A549 (cell line): Measurements from ENCODE around the gene SLC25A26. TPM values are rescaled to one million over a fixed set of nuclear protein-coding genes. Genes with fewer than 3 reads are reported as not detected.
"Not testable (repeated sequence)": the region's sequence is repeated elsewhere in the genome, so short reads cannot be mapped to it uniquely, and the experiment has no call there.

Experiments
- ATAC-seq, 2 experiments: fragments of 200-7000 bp in 1 of 2; fragments of >200 bp in 1 of 2; cut with Nextera tagmentation in 1 of 2; cut with Tn5 transposase in 1 of 2; 3 replicates each; pipeline versions ENCODE4 v1.8.0 to v1.9.1; 2018 to 2020; ENCODE audit warnings: mild to moderate bottlenecking in 1 of 2, moderate library complexity in 1 of 2
- CTCF ChIA-PET: fragments of 300-600 bp; sonication (Branson Sonifier 250); formaldehyde crosslinking; extraction: SDS; loops from one replicate; lab custom pipeline; 2021; ENCODE audit warnings: antibody characterized with exemption, inconsistent platforms; lab: Yijun Ruan, JAX
- POLR2A ChIA-PET: fragments of 350-600 bp; formaldehyde crosslinking; extraction: SDS; loops from one replicate; lab custom pipeline; 2021; ENCODE audit warnings: antibody characterized with exemption, inconsistent platforms; lab: Yijun Ruan, JAX
- DNase-seq, 2 experiments: peaks; one replicate each; pipeline versions ENCODE4 v3.0.0 to v3.0.0-alpha.2; 2011 to 2016; ENCODE audit warnings: low read depth in 1 of 2, low spot score in 1 of 2
- FAIRE-seq: peaks from 2 replicates; lab custom pipeline; 2011; peaks lifted over from hg19 to GRCh38; lab: Jason Lieb, UNC
- H3K27ac ChIP-seq, 2 experiments: fragments of >200 bp; sonication (Bioruptor Twin); formaldehyde crosslinking; 3 replicates each; pipeline ENCODE4 v1.5.1; 2016 to 2017
- H3K4me1 ChIP-seq: fragments of >200 bp; sonication (Bioruptor Twin); formaldehyde crosslinking; 3 replicates; pipeline ENCODE4 v1.6.1; 2016
- H3K4me2 ChIP-seq: fragments of >200 bp; sonication (Bioruptor Twin); formaldehyde crosslinking; 3 replicates; pipeline ENCODE4 v1.6.1; 2016
- H3K4me3 ChIP-seq: fragments of >200 bp; sonication (Bioruptor Twin); formaldehyde crosslinking; 3 replicates; pipeline ENCODE4 v1.5.1; 2016
- H3K9me3 ChIP-seq: fragments of >200 bp; sonication (Bioruptor Twin); formaldehyde crosslinking; 3 replicates; pipeline ENCODE4 v1.6.1; 2016
- CBX2 ChIP-seq: fragments of 200-600 bp; sonication (generic); IDR thresholded peaks from 2 replicates; pipeline ENCODE4 v1.6.1; 2016; ENCODE audit warnings: low read depth, mild to moderate bottlenecking, borderline replicate concordance
- CBX8 ChIP-seq: fragments of 200-600 bp; sonication (generic); IDR thresholded peaks from 2 replicates; pipeline ENCODE4 v1.6.1; 2016
- CEBPB ChIP-seq, 2 experiments: fragments of >200 bp in 1 of 2; sonication (Bioruptor Twin) in 1 of 2; formaldehyde crosslinking in 1 of 2; IDR thresholded peaks; 2 replicates each; pipeline ENCODE4 v1.6.1; 2012 to 2016
- CHD2 ChIP-seq: fragments of 150-350 bp; IDR thresholded peaks from 2 replicates; pipeline ENCODE4 v1.6.1; 2014; ENCODE audit warnings: low read length; ENCODE audit not compliant: partially characterized antibody
- CTCF ChIP-seq: fragments of >200 bp; sonication (Bioruptor Twin); formaldehyde crosslinking; IDR thresholded peaks from 3 replicates; pipeline ENCODE4 v1.5.1; 2016
- EHMT2 ChIP-seq: fragments of 200-600 bp; sonication (generic); IDR thresholded peaks from 2 replicates; pipeline ENCODE4 v1.6.1; 2016; ENCODE audit warnings: antibody characterized with exemption, low read depth, mild to moderate bottlenecking, moderate library complexity
- FOSL2 ChIP-seq, 2 experiments: fragments of 450-650 bp in 1 of 2; fragments of >200 bp in 1 of 2; sonication (Bioruptor Twin) in 1 of 2; formaldehyde crosslinking; IDR thresholded peaks; 2 replicates each; pipeline versions ENCODE4 v1.5.0 to v1.6.1; 2016 to 2020; ENCODE audit warnings: mild to moderate bottlenecking in 1 of 2, moderate library complexity in 1 of 2
- FOXS1 ChIP-seq: fragments of 250-450 bp; sonication (Bioruptor Pico); IDR thresholded peaks from 2 replicates; pipeline ENCODE4 v1.5.0; 2020; ENCODE audit warnings: mild to moderate bottlenecking, moderate library complexity
- GATA3 ChIP-seq: IDR thresholded peaks from 2 replicates; pipeline ENCODE4 v1.6.1; 2012; ENCODE audit warnings: borderline replicate concordance
- HEYL ChIP-seq: fragments of 250-450 bp; sonication (Bioruptor Pico); IDR thresholded peaks from 2 replicates; pipeline ENCODE4 v1.8.0; 2021; ENCODE audit warnings: mild to moderate bottlenecking, moderate library complexity
- HOXA7 ChIP-seq: fragments of 250-450 bp; sonication (Bioruptor Pico); IDR thresholded peaks from 2 replicates; pipeline ENCODE4 v1.5.0; 2020; ENCODE audit warnings: mild to moderate bottlenecking, moderate library complexity
- HOXB13 ChIP-seq: fragments of 250-450 bp; sonication (Bioruptor Pico); IDR thresholded peaks from 2 replicates; pipeline ENCODE4 v1.5.0; 2020; ENCODE audit warnings: low read depth, mild to moderate bottlenecking, moderate library complexity
- HOXB5 ChIP-seq: fragments of 250-450 bp; sonication (Bioruptor Pico); IDR thresholded peaks from 2 replicates; pipeline ENCODE4 v1.5.0; 2020; ENCODE audit warnings: mild to moderate bottlenecking, moderate library complexity
- JUN ChIP-seq, 2 experiments: fragments of >200 bp; sonication (Bioruptor Twin); formaldehyde crosslinking; IDR thresholded peaks; 2 replicates in 1 of 2; 3 replicates in 1 of 2; pipeline ENCODE4 v1.6.1; 2016 to 2017
- JUNB ChIP-seq: fragments of >200 bp; sonication (Bioruptor Twin); formaldehyde crosslinking; IDR thresholded peaks from 2 replicates; pipeline ENCODE4 v1.6.1; 2016
- KDM1A ChIP-seq: fragments of 200-600 bp; sonication (generic); IDR thresholded peaks from 2 replicates; pipeline ENCODE4 v1.6.1; 2016; ENCODE audit warnings: low read depth, mild to moderate bottlenecking
- MAFK ChIP-seq: fragments of 450-650 bp; IDR thresholded peaks from 2 replicates; pipeline ENCODE4 v1.6.1; 2014; ENCODE audit not compliant: partially characterized antibody
- MAZ ChIP-seq: fragments of 150-350 bp; IDR thresholded peaks from 2 replicates; pipeline ENCODE4 v1.6.1; 2014; ENCODE audit warnings: antibody characterized with exemption, low read depth, low read length, borderline replicate concordance
- NFE2L2 ChIP-seq: fragments of 150-350 bp; conservative IDR thresholded peaks from 2 replicates; pipeline ENCODE4 v1.6.1; 2014; ENCODE audit warnings: low read length
- NPAS2 ChIP-seq: fragments of 250-450 bp; sonication (Bioruptor Pico); IDR thresholded peaks from 2 replicates; pipeline ENCODE4 v1.8.0; 2022; ENCODE audit warnings: mild to moderate bottlenecking, moderate library complexity, borderline replicate concordance
- NR3C1 ChIP-seq: fragments of >200 bp; sonication (Bioruptor Twin); formaldehyde crosslinking; IDR thresholded peaks from 3 replicates; pipeline ENCODE4 v1.6.1; 2017
- POLR2A ChIP-seq: IDR thresholded peaks from 2 replicates; pipeline ENCODE4 v1.6.1; 2012; ENCODE audit warnings: mild to moderate bottlenecking, low read length
- RCOR1 ChIP-seq: fragments of 150-350 bp; IDR thresholded peaks from 2 replicates; pipeline ENCODE4 v1.6.1; 2014; ENCODE audit warnings: antibody characterized with exemption, low read length, low read depth
- TP53 ChIP-seq: fragments of 250-450 bp; sonication (Bioruptor Pico); IDR thresholded peaks from 2 replicates; pipeline ENCODE4 v1.5.0; 2021; ENCODE audit warnings: mild to moderate bottlenecking, moderate library complexity
- ZC3H11A ChIP-seq: fragments of 450-650 bp; IDR thresholded peaks from 2 replicates; pipeline ENCODE4 v1.6.1; 2014; ENCODE audit warnings: antibody characterized with exemption, mild to moderate bottlenecking
- ZFP36 ChIP-seq: fragments of 450-650 bp; IDR thresholded peaks from 2 replicates; pipeline ENCODE4 v1.6.1; 2014; ENCODE audit warnings: borderline replicate concordance; ENCODE audit not compliant: partially characterized antibody
- ZNF302 ChIP-seq: fragments of 250-450 bp; sonication (Bioruptor Pico); IDR thresholded peaks from 2 replicates; pipeline ENCODE4 v1.9.0; 2021; ENCODE audit warnings: inconsistent platforms, mild to moderate bottlenecking, moderate library complexity
- ZSCAN20 ChIP-seq: fragments of 250-450 bp; sonication (Bioruptor Pico); IDR thresholded peaks from 2 replicates; pipeline ENCODE4 v1.8.0; 2022; ENCODE audit warnings: mild to moderate bottlenecking, moderate library complexity
- WGBS: methylation state at CpG from one replicate; pipeline ENCODE4 v1.1.6; 2017; ENCODE audit errors: missing lambda C conversion rate; 5-methylcytosine and 5-hydroxymethylcytosine counted together
- polyA plus RNA-seq, 4 experiments: library from polyadenylated mRNA; depleted of rRNA in 3 of 4; stranded (reverse); fragments of >200 nt; fragmentation: RNase III in 1 of 4; extraction: RNeasy Plus Mini Kit Qiagen cat#74134 plus additional on column Dnase treatment in 1 of 4; gene quantifications; 2 replicates in 3 of 4; 3 replicates in 1 of 4; pipeline ENCODE4 v1.2.3, GENCODE V29; 2011 to 2017
- TF ChIP-seq, protein P1 (sequence below): fragments of 200-600 bp; sonication (generic); IDR thresholded peaks from 2 replicates; pipeline ENCODE4 v1.6.1; 2016; ENCODE audit warnings: antibody characterized with exemption, mild to moderate bottlenecking, moderate library complexity

The SLC25A26 gene
- polyA plus RNA-seq, 2 of the 4 experiments (the other 2 are of a cell fraction): 13.0 to 30.5 TPM

DNA sequence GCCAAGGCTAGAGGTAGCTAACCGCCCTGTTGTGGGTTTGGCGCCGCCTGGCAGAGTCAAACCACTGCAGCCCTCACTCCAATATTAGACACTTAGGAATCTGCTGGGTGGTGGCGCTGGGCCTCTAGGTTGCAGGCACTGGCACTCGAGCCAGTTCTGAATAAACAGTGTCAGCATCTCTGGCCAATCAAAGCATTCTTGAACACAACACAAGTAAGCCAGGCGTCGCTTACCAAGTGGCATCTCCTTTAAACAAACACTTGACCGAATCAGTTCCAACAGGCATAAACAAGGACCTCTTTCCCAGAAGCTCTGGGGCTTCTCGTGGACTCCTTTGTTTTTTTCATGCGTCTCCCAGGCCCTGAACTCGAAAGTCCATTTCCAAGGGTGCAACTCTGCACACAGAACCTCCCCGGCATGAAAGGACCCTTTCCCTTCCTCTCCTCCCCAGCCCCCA, 197.7 kb downstream of the SLC25A26 start:
- DNase-seq (no peak), ATAC-seq (no peak), FAIRE-seq (no peak)
- CTCF ChIA-PET: interaction anchor here (1.2 to 2.6 kb wide), 2 partner anchors 10 to 11 kb away, joined by 5 to 15 read pairs; no protein-coding TSS in a partner anchor
- H3K4me2 ChIP-seq: no peak overlapping the region
- WGBS: 78% methylated on average over 12 of the region's 12 CpGs
- 0 out of 3 replicates have a peak, but pooled peaks cover 2% of the 10 kb centered on the region for H3K9me3 ChIP-seq
- H3K4me3 ChIP-seq: no peak overlapping the region
- TF ChIP-seq ZFP36 (no peak), HOXB5 (CRISPR knock-in tag) (no peak), NPAS2 (CRISPR knock-in tag) (no peak), CHD2 (no peak), POLR2A (no peak), CBX2 (no peak), RCOR1 (no peak), CEBPB (IDR thresholded peaks at IDR 0.05) (no peak), CBX8 (no peak), HEYL (CRISPR knock-in tag) (no peak), HOXB13 (CRISPR knock-in tag) (no peak), TP53 (CRISPR knock-in tag) (no peak), ZSCAN20 (CRISPR knock-in tag) (no peak), GATA3 (no peak)
- TF ChIP-seq, protein P1, sequence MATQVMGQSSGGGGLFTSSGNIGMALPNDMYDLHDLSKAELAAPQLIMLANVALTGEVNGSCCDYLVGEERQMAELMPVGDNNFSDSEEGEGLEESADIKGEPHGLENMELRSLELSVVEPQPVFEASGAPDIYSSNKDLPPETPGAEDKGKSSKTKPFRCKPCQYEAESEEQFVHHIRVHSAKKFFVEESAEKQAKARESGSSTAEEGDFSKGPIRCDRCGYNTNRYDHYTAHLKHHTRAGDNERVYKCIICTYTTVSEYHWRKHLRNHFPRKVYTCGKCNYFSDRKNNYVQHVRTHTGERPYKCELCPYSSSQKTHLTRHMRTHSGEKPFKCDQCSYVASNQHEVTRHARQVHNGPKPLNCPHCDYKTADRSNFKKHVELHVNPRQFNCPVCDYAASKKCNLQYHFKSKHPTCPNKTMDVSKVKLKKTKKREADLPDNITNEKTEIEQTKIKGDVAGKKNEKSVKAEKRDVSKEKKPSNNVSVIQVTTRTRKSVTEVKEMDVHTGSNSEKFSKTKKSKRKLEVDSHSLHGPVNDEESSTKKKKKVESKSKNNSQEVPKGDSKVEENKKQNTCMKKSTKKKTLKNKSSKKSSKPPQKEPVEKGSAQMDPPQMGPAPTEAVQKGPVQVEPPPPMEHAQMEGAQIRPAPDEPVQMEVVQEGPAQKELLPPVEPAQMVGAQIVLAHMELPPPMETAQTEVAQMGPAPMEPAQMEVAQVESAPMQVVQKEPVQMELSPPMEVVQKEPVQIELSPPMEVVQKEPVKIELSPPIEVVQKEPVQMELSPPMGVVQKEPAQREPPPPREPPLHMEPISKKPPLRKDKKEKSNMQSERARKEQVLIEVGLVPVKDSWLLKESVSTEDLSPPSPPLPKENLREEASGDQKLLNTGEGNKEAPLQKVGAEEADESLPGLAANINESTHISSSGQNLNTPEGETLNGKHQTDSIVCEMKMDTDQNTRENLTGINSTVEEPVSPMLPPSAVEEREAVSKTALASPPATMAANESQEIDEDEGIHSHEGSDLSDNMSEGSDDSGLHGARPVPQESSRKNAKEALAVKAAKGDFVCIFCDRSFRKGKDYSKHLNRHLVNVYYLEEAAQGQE: no peak
- POLR2A ChIA-PET: no interaction called here
- H3K27ac ChIP-seq: no peak overlapping the region
- H3K4me1 ChIP-seq: 0 out of 3 replicates have a peak, but pooled peaks cover 3% of the 10 kb centered on the region

DNA sequence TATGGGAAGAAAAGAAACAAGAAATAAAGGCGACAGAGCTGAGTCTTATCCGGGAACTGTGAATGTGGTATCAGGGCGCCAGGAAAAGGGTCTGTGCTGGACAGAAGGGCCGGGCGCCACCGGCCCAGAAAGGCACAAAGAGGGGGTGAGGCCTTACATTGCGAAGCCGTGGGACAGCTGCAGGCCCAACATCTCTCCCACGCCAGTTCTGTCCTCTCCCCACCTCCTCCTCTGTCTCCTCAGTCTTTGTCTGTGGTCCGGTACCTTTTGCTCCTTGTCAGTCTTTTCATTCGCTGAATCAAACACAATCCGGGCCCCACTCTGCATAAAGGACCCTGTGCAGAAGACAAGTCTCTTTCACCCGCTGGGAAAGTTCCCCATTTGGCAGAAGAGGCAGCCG, 198.2 kb downstream of the SLC25A26 start:
- ATAC-seq: no peak
- H3K9me3 ChIP-seq: 0 out of 3 replicates have a peak, but pooled peaks cover 2% of the 10 kb centered on the region
- WGBS: 79% methylated on average over 14 of the region's 14 CpGs
- H3K4me1 ChIP-seq: no peaks in the 10 kb centered on the region
- H3K4me3 ChIP-seq: no peak overlapping the region
- POLR2A ChIA-PET: no interaction called here
- no peak overlapping the region for H3K4me2 ChIP-seq
- no peak for FAIRE-seq
- no peak overlapping the region for H3K27ac ChIP-seq
- CTCF ChIA-PET: interaction anchor here (2.6 kb wide), 1 partner anchor 11 kb away, joined by 15 read pairs; no protein-coding TSS in a partner anchor
- no peak for TF ChIP-seq TP53 (CRISPR knock-in tag)
- TF ChIP-seq NFE2L2: no peak
- TF ChIP-seq FOXS1: no peak
- no peak for TF ChIP-seq MAFK
- TF ChIP-seq MAZ: no peak
- TF ChIP-seq JUN (IDR thresholded peaks at IDR 0.05): no peak
- TF ChIP-seq CBX8: no peak
- no peak for TF ChIP-seq CTCF
- TF ChIP-seq CBX2: no peak
- TF ChIP-seq ZNF302 (CRISPR knock-in tag): no peak
- TF ChIP-seq KDM1A: no peak
- TF ChIP-seq EHMT2: no peak
- no peak for TF ChIP-seq FOSL2 (IDR thresholded peaks at IDR 0.05)
- TF ChIP-seq FOSL2 (CRISPR knock-in tag; IDR thresholded peaks at IDR 0.05): no peak
- no peak for TF ChIP-seq JUNB
- no peak for TF ChIP-seq ZC3H11A
- TF ChIP-seq HOXB5 (CRISPR knock-in tag): no peak
- TF ChIP-seq NR3C1: no peak
- no peak for TF ChIP-seq HOXA7 (CRISPR knock-in tag)
- no peak for DNase-seq

DNA sequence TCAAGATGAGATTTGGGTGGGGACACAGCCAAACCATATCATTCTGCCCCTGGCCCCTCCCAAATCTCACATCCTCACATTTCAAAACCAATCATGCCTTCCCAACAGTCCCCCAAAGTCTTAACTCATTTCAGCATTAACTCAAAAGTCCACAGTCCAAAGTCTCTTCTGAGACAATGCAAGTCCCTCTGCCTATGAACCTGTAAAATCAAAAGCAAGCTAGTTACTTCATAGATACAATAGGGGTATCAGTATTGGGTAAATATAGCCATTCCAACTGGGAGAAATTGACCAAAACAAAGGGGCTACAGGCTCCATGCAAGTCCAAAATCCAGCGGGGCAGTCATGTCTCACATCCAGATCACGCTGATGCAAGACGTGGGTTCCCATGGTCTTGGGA, 200.3 kb downstream of the SLC25A26 start:
- WGBS: 67% methylated on average over 2 of the region's 3 CpGs
- H3K4me1 ChIP-seq, FAIRE-seq, POLR2A ChIA-PET, H3K4me3 ChIP-seq, H3K4me2 ChIP-seq, H3K27ac ChIP-seq, DNase-seq, ATAC-seq, H3K9me3 ChIP-seq: not testable (repeated sequence)
- CTCF ChIA-PET: interaction anchor here (0.8 kb wide), 1 partner anchor 12 kb away, joined by 3 read pairs; no protein-coding TSS in a partner anchor
